Subcutaneous adipose tissue (tissue), 4 donors: Measurements from ENCODE around the gene RNF14. TPM values are rescaled to one million over a fixed set of nuclear protein-coding genes. Genes with fewer than 3 reads are reported as not detected.

Source experiments
- CTCF ChIP-seq: fragments of 450-650 bp; IDR thresholded peaks from one replicate; pipeline ENCODE4 v1.5.1; 2016; ENCODE audit warnings: low read depth, mild to moderate bottlenecking, control low read depth, antibody characterized with exemption, moderate library complexity
- total RNA-seq, 4 donors: library from RNA; depleted of rRNA; stranded (reverse); fragments of >200 nt; gene quantifications; one replicate each; pipeline ENCODE4 v1.1.0, GENCODE V29; 2016

The RNF14 gene
- total RNA-seq, 4 donors from 2014 or later: 28.1 to 111 (median 63.3) TPM

GRCh38 chr5:142012792-142013388 lies 44.0 kb downstream of the RNF14 start, which contains the start of gene GNPDA1:
TSS of gene GNPDA1 (minus strand) at chr5:142013027. CDS start at chr5:142012035, 992 bp downstream.
- TF ChIP-seq CTCF: no peak

GRCh38 chr5:142013734-142014521 lies 45.0 kb downstream of the RNF14 start:
- TF ChIP-seq CTCF: no peak

- TF ChIP-seq CTCF: no peak
Measured at GRCh38 chr5:142014911-142015584, 46.1 kb downstream of the RNF14 start.

- no peak for TF ChIP-seq CTCF
Measured at GRCh38 chr5:142015781-142016533, 47.1 kb downstream of the RNF14 start.

- TF ChIP-seq CTCF: no peak
Measured at GRCh38 chr5:142016556-142016955, 47.7 kb downstream of the RNF14 start.

- no peak for TF ChIP-seq CTCF
Measured at GRCh38 chr5:142017832-142018427, 49.0 kb downstream of the RNF14 start.
